Measurements from ENCODE around the gene L2HGDH.

L2HGDH gene

GRCh38 chr14:50225067-50225973, 86.7 kb downstream of the L2HGDH start:
- no peak for DNase-seq

- DNase-seq: no peak
Measured at GRCh38 chr14:50222055-50222613, 89.9 kb downstream of the L2HGDH start.

DNA sequence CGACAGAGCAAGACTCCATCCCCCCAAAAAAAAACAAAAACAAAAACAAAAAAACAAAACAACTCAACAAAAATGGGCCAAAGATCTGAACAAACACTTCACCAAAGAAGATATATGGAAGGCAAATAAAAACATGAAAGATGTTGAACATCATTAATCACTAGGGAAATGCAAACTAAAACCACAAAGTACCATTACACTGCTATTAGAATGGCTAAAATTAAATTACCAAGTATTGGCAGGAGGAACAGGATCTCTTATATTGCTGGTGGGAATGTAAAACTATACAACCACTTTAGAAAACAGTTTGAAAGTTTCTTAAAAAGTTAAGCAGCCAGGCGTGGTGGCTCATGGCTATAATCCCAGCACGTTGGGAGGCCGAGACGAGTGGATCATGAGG, 93.5 kb downstream of the L2HGDH start:
- no peak for DNase-seq

DNA sequence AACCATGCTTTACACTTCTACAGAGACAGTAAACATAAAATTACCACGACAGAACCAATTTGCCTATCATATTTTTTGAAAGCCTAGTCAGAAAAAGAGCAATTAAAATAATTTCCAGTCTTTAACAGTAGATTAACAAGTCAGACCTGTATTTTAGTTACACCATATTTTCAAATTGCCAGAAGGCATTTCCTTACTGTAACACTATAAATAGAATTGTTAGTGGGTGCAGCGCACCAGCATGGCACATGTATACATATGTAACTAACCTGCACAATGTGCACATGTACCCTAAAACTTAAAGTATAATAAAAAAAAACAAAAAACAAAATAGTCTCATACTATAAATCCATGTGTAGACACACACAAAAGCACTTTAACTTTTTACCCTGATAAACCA, 96.6 kb downstream of the L2HGDH start:
- DNase-seq: no peak

GRCh38 chr14:50213795-50214194, 98.2 kb downstream of the L2HGDH start:
- no peak for DNase-seq

- no peak for DNase-seq
Measured at GRCh38 chr14:50212726-50213125, 99.3 kb downstream of the L2HGDH start.

- no peak for DNase-seq
Measured at GRCh38 chr14:50210074-50210473, 102.0 kb downstream of the L2HGDH start.

- no peak for DNase-seq
Measured at GRCh38 chr14:50198499-50198898, 113.5 kb downstream of the L2HGDH start.

DNA sequence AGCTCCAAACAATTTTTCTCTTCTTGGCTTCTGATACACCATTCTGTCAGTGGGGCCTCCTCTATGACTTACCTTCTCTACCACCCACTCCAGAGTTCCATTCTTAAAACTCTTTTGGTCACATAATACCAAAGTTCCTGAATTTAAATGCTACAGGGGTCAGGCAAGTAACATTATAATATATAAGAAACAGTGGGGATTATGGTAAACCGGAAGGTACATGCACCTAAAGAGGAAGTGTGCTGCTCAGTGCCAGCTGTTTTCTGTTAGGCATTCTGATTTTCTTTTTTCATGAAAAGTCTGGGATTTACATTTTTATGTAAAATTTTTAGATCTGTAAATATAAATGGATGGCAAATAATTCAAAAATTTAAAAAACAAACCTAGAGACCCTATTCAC, 120.5 kb downstream of the L2HGDH start:
- DNase-seq: no peak
